Omental fat pad (tissue), 4 donors: Measurements from ENCODE around the gene PHF5A. TPM values are rescaled to one million over a fixed set of nuclear protein-coding genes. Genes with fewer than 3 reads are reported as not detected.
A peak's percentile ranks its signal among the peaks of the same experiment; 100 is the strongest.
"Not testable (repeated sequence)": the region's sequence is repeated elsewhere in the genome, so short reads cannot be mapped to it uniquely, and the experiment has no call there.

Experiments
- ATAC-seq: fragments of 150-250 bp; one replicate; pipeline ENCODE4 v1.9.1; 2016; ENCODE audit warnings: mild to moderate bottlenecking, moderate library complexity; ENCODE audit not compliant: low FRiP score
- DNase-seq: peaks from one replicate; pipeline ENCODE4 v3.0.0-alpha.2; 2019; ENCODE audit warnings: low spot score
- CTCF ChIP-seq, 3 donors: fragments of 450-650 bp; IDR thresholded peaks; one replicate each; pipeline ENCODE4 v1.5.1; 2016 to 2017; ENCODE audit warnings: antibody characterized with exemption in 3 of 3, mild to moderate bottlenecking in 3 of 3, moderate library complexity in 2 of 3
- total RNA-seq, 4 donors: library from RNA; depleted of rRNA; stranded (reverse); fragments of >200 nt; gene quantifications; one replicate each; pipeline ENCODE4 v1.1.0, GENCODE V29; 2016

The PHF5A gene
- total RNA-seq, 4 donors from 2014 or later = 35.2 to 46.8 (median 42.3) TPM

GRCh38 chr22:41469218-41469851 lies 843 bp upstream of the PHF5A start:
- DNase-seq = no peak
- ATAC-seq = peak; percentile 17
- no peak for TF ChIP-seq CTCF (IDR thresholded peaks at IDR 0.05)

- DNase-seq (no peak), ATAC-seq (no peak)
- TF ChIP-seq CTCF (IDR thresholded peaks at IDR 0.05) = no peak
Measured at GRCh38 chr22:41461901-41462300, 6.6 kb downstream of the PHF5A start.

GRCh38 chr22:41460071-41460470 lies 8.4 kb downstream of the PHF5A start:
- not testable (repeated sequence) for ATAC-seq, DNase-seq

- DNase-seq (no peak), ATAC-seq (no peak)
- no peak for TF ChIP-seq CTCF (IDR thresholded peaks at IDR 0.05)
Measured at GRCh38 chr22:41459431-41459830, 9.1 kb downstream of the PHF5A start.

- TF ChIP-seq CTCF (IDR thresholded peaks at IDR 0.05) = no peak
- DNase-seq = no peak
- no peak for ATAC-seq
Measured at GRCh38 chr22:41458161-41458728, 10.2 kb downstream of the PHF5A start.

- DNase-seq (peak; percentile 76), ATAC-seq (peak; percentile 74)
- no peak for TF ChIP-seq CTCF (IDR thresholded peaks at IDR 0.05)
Measured at GRCh38 chr22:41448189-41448808, 20.2 kb downstream of the PHF5A start.

GRCh38 chr22:41447435-41448188 lies 20.9 kb downstream of the PHF5A start:
- no peak for TF ChIP-seq CTCF (IDR thresholded peaks at IDR 0.05)
- ATAC-seq = peak; percentile 5
- DNase-seq = peak; percentile 27
